ENCODE measurements around the gene LINGO1. TPM values are rescaled to one million over a fixed set of nuclear protein-coding genes. Genes with fewer than 3 reads are reported as not detected.

The LINGO1 gene
- total and polyA plus RNA-seq, 4 donors = 0.50 to 1.6 (median 0.75) TPM; not detected in 1

DNA sequence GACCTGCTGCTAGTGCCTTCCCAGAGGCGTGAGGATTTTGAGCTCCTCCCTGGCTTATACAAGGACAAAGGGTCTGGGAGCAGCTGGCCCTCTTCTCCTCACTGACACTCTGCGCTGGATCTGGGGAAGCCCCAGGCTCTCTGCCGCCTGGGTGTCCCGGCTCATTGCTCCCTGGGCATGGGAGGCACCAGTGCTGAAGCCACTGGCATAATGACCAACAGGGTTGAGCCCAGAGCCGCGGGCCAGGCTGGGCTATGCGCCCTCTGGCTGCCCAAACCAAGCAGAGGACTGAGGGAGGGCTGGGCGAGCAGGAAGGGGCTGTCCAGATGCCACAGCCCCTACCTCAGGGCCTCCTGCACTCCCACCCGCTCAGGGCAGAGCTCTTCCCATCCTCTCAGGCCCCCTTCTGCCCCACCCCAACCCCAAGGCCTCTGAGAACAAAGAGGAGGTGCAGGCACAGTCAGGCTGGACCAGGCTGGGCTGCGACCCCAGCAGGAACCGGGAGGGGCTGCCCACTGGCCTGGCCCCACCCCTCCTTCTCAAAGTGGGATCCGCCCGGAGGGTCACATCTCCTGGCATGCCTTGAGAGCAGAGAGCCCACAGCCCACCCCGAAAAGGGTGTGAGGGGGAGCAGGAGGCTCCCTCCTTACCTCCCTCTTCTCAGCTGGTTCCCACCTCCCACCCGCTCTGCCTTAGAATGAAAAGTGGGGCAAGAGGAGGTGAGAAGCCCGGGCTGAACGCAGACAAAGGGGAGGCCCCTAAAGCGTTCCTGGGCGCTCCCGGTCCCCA is 1.6 kb downstream of the LINGO1 start:
- H3K27me3 ChIP-seq (ENCODE audit: control insufficient read depth in 4 of 4, insufficient read depth in 4 of 4, low read length in 3 of 4) = peaks cover 0 to 3% (median 0%) of the 10 kb centered on the region in 4 donors
- 52% methylated on average over 20 of the region's 20 CpGs for WGBS
- no peak for DNase-seq (ENCODE audit: low spot score)
- peaks cover 7 to 19% (median 11%) of the 10 kb centered on the region in 4 donors for H3K4me1 ChIP-seq (ENCODE audit: control insufficient read depth in 4 of 4, insufficient read depth in 4 of 4, low read length in 3 of 4)
- no peak overlapping the region for H3K9ac ChIP-seq (ENCODE audit: low read depth in 1 of 2, low read length in 2 of 2)
- H3K36me3 ChIP-seq (ENCODE audit: control insufficient read depth in 4 of 4, insufficient read depth in 3 of 4, low read depth in 1 of 4, low read length in 3 of 4) = no peaks in the 10 kb centered on the region
- TF ChIP-seq GABPA (IDR thresholded peaks at IDR 0.05 in 1 of 2, conservative IDR thresholded peaks at IDR 0.05 in 1 of 2) = no peak
- TF ChIP-seq, protein P1, sequence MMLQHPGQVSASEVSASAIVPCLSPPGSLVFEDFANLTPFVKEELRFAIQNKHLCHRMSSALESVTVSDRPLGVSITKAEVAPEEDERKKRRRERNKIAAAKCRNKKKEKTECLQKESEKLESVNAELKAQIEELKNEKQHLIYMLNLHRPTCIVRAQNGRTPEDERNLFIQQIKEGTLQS (IDR thresholded peaks at IDR 0.05) = no peak
- TF ChIP-seq JUND (IDR thresholded peaks at IDR 0.05) = no peak
- TF ChIP-seq, protein P2, sequence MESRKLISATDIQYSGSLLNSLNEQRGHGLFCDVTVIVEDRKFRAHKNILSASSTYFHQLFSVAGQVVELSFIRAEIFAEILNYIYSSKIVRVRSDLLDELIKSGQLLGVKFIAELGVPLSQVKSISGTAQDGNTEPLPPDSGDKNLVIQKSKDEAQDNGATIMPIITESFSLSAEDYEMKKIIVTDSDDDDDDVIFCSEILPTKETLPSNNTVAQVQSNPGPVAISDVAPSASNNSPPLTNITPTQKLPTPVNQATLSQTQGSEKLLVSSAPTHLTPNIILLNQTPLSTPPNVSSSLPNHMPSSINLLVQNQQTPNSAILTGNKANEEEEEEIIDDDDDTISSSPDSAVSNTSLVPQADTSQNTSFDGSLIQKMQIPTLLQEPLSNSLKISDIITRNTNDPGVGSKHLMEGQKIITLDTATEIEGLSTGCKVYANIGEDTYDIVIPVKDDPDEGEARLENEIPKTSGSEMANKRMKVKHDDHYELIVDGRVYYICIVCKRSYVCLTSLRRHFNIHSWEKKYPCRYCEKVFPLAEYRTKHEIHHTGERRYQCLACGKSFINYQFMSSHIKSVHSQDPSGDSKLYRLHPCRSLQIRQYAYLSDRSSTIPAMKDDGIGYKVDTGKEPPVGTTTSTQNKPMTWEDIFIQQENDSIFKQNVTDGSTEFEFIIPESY (IDR thresholded peaks at IDR 0.05) = no peak
- no peak for TF ChIP-seq TAF1 (conservative IDR thresholded peaks at IDR 0.05)
- TF ChIP-seq FOXA2 (IDR thresholded peaks at IDR 0.05) = no peak
- TF ChIP-seq, protein P3, sequence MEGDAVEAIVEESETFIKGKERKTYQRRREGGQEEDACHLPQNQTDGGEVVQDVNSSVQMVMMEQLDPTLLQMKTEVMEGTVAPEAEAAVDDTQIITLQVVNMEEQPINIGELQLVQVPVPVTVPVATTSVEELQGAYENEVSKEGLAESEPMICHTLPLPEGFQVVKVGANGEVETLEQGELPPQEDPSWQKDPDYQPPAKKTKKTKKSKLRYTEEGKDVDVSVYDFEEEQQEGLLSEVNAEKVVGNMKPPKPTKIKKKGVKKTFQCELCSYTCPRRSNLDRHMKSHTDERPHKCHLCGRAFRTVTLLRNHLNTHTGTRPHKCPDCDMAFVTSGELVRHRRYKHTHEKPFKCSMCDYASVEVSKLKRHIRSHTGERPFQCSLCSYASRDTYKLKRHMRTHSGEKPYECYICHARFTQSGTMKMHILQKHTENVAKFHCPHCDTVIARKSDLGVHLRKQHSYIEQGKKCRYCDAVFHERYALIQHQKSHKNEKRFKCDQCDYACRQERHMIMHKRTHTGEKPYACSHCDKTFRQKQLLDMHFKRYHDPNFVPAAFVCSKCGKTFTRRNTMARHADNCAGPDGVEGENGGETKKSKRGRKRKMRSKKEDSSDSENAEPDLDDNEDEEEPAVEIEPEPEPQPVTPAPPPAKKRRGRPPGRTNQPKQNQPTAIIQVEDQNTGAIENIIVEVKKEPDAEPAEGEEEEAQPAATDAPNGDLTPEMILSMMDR (IDR thresholded peaks at IDR 0.05; ENCODE audit: low read depth, low read length, missing input control) = no peak
- TF ChIP-seq, protein P4, sequence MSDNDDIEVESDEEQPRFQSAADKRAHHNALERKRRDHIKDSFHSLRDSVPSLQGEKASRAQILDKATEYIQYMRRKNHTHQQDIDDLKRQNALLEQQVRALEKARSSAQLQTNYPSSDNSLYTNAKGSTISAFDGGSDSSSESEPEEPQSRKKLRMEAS (IDR thresholded peaks at IDR 0.05) = no peak
- no peak for TF ChIP-seq EGR1 (IDR thresholded peaks at IDR 0.05; ENCODE audit: low read depth in 2 of 2)
- TF ChIP-seq YY1 (IDR thresholded peaks at IDR 0.05) = no peak
- no peak for TF ChIP-seq RAD21 (IDR thresholded peaks at IDR 0.05)
- no peak for TF ChIP-seq SP1 (IDR thresholded peaks at IDR 0.05)
- no peak for TF ChIP-seq HNF4A (conservative IDR thresholded peaks at IDR 0.05)
- TF ChIP-seq RXRA (IDR thresholded peaks at IDR 0.05) = no peak
- TF ChIP-seq FOXA1 (IDR thresholded peaks at IDR 0.05) = no peak
- TF ChIP-seq HNF4G (IDR thresholded peaks at IDR 0.05) = no peak
- no peak for TF ChIP-seq NR2F2 (IDR thresholded peaks at IDR 0.05)
- TF ChIP-seq, protein P5, sequence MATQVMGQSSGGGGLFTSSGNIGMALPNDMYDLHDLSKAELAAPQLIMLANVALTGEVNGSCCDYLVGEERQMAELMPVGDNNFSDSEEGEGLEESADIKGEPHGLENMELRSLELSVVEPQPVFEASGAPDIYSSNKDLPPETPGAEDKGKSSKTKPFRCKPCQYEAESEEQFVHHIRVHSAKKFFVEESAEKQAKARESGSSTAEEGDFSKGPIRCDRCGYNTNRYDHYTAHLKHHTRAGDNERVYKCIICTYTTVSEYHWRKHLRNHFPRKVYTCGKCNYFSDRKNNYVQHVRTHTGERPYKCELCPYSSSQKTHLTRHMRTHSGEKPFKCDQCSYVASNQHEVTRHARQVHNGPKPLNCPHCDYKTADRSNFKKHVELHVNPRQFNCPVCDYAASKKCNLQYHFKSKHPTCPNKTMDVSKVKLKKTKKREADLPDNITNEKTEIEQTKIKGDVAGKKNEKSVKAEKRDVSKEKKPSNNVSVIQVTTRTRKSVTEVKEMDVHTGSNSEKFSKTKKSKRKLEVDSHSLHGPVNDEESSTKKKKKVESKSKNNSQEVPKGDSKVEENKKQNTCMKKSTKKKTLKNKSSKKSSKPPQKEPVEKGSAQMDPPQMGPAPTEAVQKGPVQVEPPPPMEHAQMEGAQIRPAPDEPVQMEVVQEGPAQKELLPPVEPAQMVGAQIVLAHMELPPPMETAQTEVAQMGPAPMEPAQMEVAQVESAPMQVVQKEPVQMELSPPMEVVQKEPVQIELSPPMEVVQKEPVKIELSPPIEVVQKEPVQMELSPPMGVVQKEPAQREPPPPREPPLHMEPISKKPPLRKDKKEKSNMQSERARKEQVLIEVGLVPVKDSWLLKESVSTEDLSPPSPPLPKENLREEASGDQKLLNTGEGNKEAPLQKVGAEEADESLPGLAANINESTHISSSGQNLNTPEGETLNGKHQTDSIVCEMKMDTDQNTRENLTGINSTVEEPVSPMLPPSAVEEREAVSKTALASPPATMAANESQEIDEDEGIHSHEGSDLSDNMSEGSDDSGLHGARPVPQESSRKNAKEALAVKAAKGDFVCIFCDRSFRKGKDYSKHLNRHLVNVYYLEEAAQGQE (IDR thresholded peaks at IDR 0.05) = no peak
- no peak overlapping the region for H3K27ac ChIP-seq (ENCODE audit: low read depth in 1 of 2, low read length in 2 of 2)
- H3K4me3 ChIP-seq (ENCODE audit: low read depth in 1 of 3, low read length in 3 of 3) = no peak overlapping the region
- peaks cover 0 to 4% (median 0%) of the 10 kb centered on the region in 4 donors for H3K9me3 ChIP-seq (ENCODE audit: control insufficient read depth in 4 of 4, low read length in 3 of 4)

Measured in liver (tissue), 9 donors.